ENCODE results near the gene IFRD2. TPM values are rescaled to one million over a fixed set of nuclear protein-coding genes. Genes with fewer than 3 reads are reported as not detected.

IFRD2 gene
- total and polyA plus RNA-seq, 2 donors (not counting 1 experiment from before 2014, with no cell fraction given): 28.1 to 51.0 TPM

DNA sequence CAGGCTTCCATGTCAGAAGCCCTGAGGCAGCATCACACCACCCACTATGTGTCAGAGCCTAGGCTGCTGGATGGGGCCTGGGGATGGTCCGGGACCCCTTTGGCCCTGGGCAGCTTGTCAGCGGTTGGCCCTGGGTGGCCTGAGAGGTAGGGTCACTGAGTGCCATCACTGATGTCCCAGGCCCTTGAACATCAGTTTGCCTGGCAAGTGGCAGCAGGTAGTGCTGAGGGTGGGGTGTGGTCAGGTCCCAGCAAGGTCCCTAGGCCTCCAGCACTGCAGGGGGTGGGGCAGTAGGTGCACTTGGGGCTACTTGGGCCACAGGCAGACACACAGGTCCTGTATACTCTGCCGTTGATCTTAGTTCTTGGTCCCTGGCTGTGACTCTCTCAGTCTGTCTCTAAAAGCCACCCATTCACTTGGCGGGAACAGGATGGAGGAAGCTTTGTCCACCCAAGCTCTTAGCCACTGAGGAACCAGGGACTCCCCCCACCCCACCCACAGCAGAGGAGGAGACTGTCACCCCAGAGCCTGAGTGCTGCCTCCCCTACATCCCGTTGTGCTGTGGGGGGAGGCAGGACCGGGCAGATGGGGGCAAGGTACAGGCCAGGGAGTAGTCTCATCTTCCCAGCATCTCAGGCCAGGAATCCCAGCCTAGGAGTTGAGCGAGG lies 50.4 kb downstream of the IFRD2 start:
- Histone ChIP-seq H3K4me2 (ENCODE audit: extremely low read depth, insufficient read depth, low read length) (no peak overlapping the region), H4K20me1 (ENCODE audit: control insufficient read depth, extremely low read depth, insufficient read depth, low read length) (no peaks in the 10 kb centered on the region)

DNA sequence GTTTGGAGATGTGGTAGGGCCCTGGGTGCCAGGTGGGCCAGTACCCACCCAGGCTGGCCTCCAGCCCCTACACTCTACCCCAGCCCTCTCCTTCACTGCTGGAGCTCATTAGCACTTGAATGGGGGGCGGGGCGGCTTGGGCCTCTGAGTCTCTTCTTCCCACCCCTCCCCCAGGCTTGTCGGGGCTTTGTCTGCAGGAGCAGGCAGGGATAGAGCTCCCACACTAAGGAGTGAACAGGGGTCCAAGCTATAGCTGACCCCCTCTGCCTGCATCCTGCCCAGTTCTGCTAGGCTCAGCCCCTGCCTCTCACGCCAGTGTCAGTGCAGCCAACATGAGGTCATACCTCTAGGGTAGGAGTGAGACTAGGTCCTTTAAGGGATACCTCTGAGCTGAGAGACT lies 51.1 kb downstream of the IFRD2 start:
- H3K27me3 ChIP-seq (ENCODE audit: control insufficient read depth, insufficient read depth, low read length): no peaks in the 10 kb centered on the region
- peaks cover 12% of the 10 kb centered on the region for H3K36me3 ChIP-seq (ENCODE audit: control insufficient read depth, insufficient read depth, low read length)
- peaks cover 96% of the 10 kb centered on the region for H3K79me2 ChIP-seq (ENCODE audit: control insufficient read depth, insufficient read depth, low read length)
- H4K20me1 ChIP-seq (ENCODE audit: control insufficient read depth, extremely low read depth, insufficient read depth, low read length): no peaks in the 10 kb centered on the region
- no peak overlapping the region for H3K4me3 ChIP-seq (replicated peaks in 1 of 4; ENCODE audit: control extremely low read depth in 1 of 4, insufficient read depth in 1 of 4, low read depth in 3 of 4, low read length in 4 of 4)
- peaks cover 34% of the 10 kb centered on the region for H3K4me1 ChIP-seq (ENCODE audit: control insufficient read depth, extremely low read depth, insufficient read depth, low read length)
- peak overlapping the region; percentile 27 for H3K27ac ChIP-seq (ENCODE audit: insufficient read depth, low read length)
- H3K9ac ChIP-seq (ENCODE audit: insufficient read depth, low read length): no peak overlapping the region
- no peak overlapping the region for H2AFZ ChIP-seq (ENCODE audit: low read length)
- no peak overlapping the region for H3K4me2 ChIP-seq (ENCODE audit: extremely low read depth, insufficient read depth, low read length)
- H3K9me3 ChIP-seq (ENCODE audit: control insufficient read depth, insufficient read depth, low read depth, low read length): no peaks in the 10 kb centered on the region
- no peak for TF ChIP-seq EZH2 (IDR thresholded peaks at IDR 0.05; ENCODE audit: low read length, missing control alignments)
- TF ChIP-seq, protein P1, sequence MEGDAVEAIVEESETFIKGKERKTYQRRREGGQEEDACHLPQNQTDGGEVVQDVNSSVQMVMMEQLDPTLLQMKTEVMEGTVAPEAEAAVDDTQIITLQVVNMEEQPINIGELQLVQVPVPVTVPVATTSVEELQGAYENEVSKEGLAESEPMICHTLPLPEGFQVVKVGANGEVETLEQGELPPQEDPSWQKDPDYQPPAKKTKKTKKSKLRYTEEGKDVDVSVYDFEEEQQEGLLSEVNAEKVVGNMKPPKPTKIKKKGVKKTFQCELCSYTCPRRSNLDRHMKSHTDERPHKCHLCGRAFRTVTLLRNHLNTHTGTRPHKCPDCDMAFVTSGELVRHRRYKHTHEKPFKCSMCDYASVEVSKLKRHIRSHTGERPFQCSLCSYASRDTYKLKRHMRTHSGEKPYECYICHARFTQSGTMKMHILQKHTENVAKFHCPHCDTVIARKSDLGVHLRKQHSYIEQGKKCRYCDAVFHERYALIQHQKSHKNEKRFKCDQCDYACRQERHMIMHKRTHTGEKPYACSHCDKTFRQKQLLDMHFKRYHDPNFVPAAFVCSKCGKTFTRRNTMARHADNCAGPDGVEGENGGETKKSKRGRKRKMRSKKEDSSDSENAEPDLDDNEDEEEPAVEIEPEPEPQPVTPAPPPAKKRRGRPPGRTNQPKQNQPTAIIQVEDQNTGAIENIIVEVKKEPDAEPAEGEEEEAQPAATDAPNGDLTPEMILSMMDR (conservative IDR thresholded peaks at IDR 0.05 in 1 of 2, IDR thresholded peaks at IDR 0.05 in 1 of 2; ENCODE audit: low read depth in 1 of 2, low read length in 2 of 2): no peak
- no peak for DNase-seq (ENCODE audit: low read depth in 2 of 2)

More for the DNA sequence above, 50.4 kb downstream of the IFRD2 start:
- peaks cover 40% of the 10 kb centered on the region for H3K4me1 ChIP-seq (ENCODE audit: control insufficient read depth, extremely low read depth, insufficient read depth, low read length)
- DNase-seq (ENCODE audit: low read depth in 2 of 2): no peak
- TF ChIP-seq, protein P1 (conservative IDR thresholded peaks at IDR 0.05 in 1 of 2, IDR thresholded peaks at IDR 0.05 in 1 of 2; ENCODE audit: low read depth in 1 of 2, low read length in 2 of 2): no peak
- no peak for TF ChIP-seq EZH2 (IDR thresholded peaks at IDR 0.05; ENCODE audit: low read length, missing control alignments)
- no peaks in the 10 kb centered on the region for H3K27me3 ChIP-seq (ENCODE audit: control insufficient read depth, insufficient read depth, low read length)
- H3K27ac ChIP-seq (ENCODE audit: insufficient read depth, low read length): no peak overlapping the region
- no peak overlapping the region for H3K9ac ChIP-seq (ENCODE audit: insufficient read depth, low read length)
- H3K36me3 ChIP-seq (ENCODE audit: control insufficient read depth, insufficient read depth, low read length): peaks cover 12% of the 10 kb centered on the region
- peaks cover 96% of the 10 kb centered on the region for H3K79me2 ChIP-seq (ENCODE audit: control insufficient read depth, insufficient read depth, low read length)
- H3K9me3 ChIP-seq (ENCODE audit: control insufficient read depth, insufficient read depth, low read depth, low read length): no peaks in the 10 kb centered on the region
- no peak overlapping the region for H2AFZ ChIP-seq (ENCODE audit: low read length)
- H3K4me3 ChIP-seq (replicated peaks in 1 of 4; ENCODE audit: control extremely low read depth in 1 of 4, insufficient read depth in 1 of 4, low read depth in 3 of 4, low read length in 4 of 4): no peak overlapping the region

DNA sequence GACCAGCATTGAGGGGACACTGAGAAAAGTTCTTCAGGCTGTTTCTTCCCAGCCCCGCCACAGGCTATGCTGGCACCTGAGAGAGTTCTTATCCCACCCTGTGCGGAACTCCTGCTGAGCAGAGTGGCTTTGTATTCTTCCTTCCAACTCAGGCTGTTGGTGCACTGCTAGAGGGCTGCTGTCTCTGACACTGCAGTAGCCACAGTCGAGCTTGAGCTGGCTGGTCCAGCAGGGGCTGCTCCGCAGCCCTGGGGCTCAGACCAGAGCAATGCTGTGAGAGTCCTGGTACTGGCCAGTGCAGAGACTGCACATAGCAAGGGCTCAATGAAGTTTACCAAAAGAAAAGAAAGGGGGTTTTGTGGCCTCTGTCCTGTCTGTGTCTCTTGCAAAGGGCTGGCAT lies 52.6 kb downstream of the IFRD2 start:
- DNase-seq (ENCODE audit: low read depth in 2 of 2): no peak
- no peak overlapping the region for H3K4me3 ChIP-seq (replicated peaks in 1 of 4; ENCODE audit: control extremely low read depth in 1 of 4, insufficient read depth in 1 of 4, low read depth in 3 of 4, low read length in 4 of 4)
- peaks cover 26% of the 10 kb centered on the region for H3K4me1 ChIP-seq (ENCODE audit: control insufficient read depth, extremely low read depth, insufficient read depth, low read length)
- no peaks in the 10 kb centered on the region for H3K27me3 ChIP-seq (ENCODE audit: control insufficient read depth, insufficient read depth, low read length)
- H3K27ac ChIP-seq (ENCODE audit: insufficient read depth, low read length): no peak overlapping the region
- H2AFZ ChIP-seq (ENCODE audit: low read length): no peak overlapping the region
- H3K9ac ChIP-seq (ENCODE audit: insufficient read depth, low read length): no peak overlapping the region
- H3K4me2 ChIP-seq (ENCODE audit: extremely low read depth, insufficient read depth, low read length): peak overlapping the region; percentile 8
- H4K20me1 ChIP-seq (ENCODE audit: control insufficient read depth, extremely low read depth, insufficient read depth, low read length): no peaks in the 10 kb centered on the region
- no peaks in the 10 kb centered on the region for H3K9me3 ChIP-seq (ENCODE audit: control insufficient read depth, insufficient read depth, low read depth, low read length)
- peaks cover 84% of the 10 kb centered on the region for H3K79me2 ChIP-seq (ENCODE audit: control insufficient read depth, insufficient read depth, low read length)
- no peak for TF ChIP-seq EZH2 (IDR thresholded peaks at IDR 0.05; ENCODE audit: low read length, missing control alignments)
- TF ChIP-seq, protein P1 (conservative IDR thresholded peaks at IDR 0.05 in 1 of 2, IDR thresholded peaks at IDR 0.05 in 1 of 2; ENCODE audit: low read depth in 1 of 2, low read length in 2 of 2): no peak
- peaks cover 10% of the 10 kb centered on the region for H3K36me3 ChIP-seq (ENCODE audit: control insufficient read depth, insufficient read depth, low read length)
